PC-9 (cell line): ENCODE measurements around the gene CYP27B1. TPM values are rescaled to one million over a fixed set of nuclear protein-coding genes. Genes with fewer than 3 reads are reported as not detected.

Experiments used
- BruUV-seq: library from RNA; stranded (reverse); fragments of 400-500 nt; replicated peaks from 2 replicates; lab custom pipeline; 2021; lab: Mats Ljungman, UMichigan
- CTCF ChIA-PET: fragments of 300-600 bp; sonication (Branson Sonifier 250); formaldehyde crosslinking; loops from one replicate; lab custom pipeline; 2022; ENCODE audit warnings: antibody characterized with exemption; lab: Charles Lee
- POLR2A ChIA-PET: fragments of 300-600 bp; sonication (Branson Sonifier 250); formaldehyde crosslinking; loops from one replicate; lab custom pipeline; 2022; ENCODE audit warnings: antibody characterized with exemption; ENCODE audit not compliant: unreplicated experiment; lab: Charles Lee
- DNase-seq, 2 experiments: peaks; one replicate each; pipeline versions ENCODE4 v3.0.0 to v3.0.0-alpha.2; 2015 to 2022; ENCODE audit warnings: mixed read lengths in 1 of 2
- H2AFZ ChIP-seq: fragments of 200-600 bp; sonication (generic); 2 replicates; pipeline ENCODE4 v1.8.1; 2017; ENCODE audit warnings: antibody characterized with exemption
- H3F3A ChIP-seq: fragments of 200-600 bp; sonication (generic); 2 replicates; pipeline ENCODE4 v1.8.1; 2017; ENCODE audit warnings: antibody characterized with exemption, mild to moderate bottlenecking, low read depth; ENCODE audit not compliant: insufficient read depth
- H3K27ac ChIP-seq: fragments of 200-600 bp; sonication (generic); 2 replicates; pipeline ENCODE4 v1.6.1; 2016; ENCODE audit warnings: mixed run types
- H3K27me3 ChIP-seq: fragments of 200-600 bp; sonication (generic); 2 replicates; pipeline ENCODE4 v1.6.1; 2016; ENCODE audit warnings: low read depth, mixed run types; ENCODE audit not compliant: insufficient read depth
- H3K36me3 ChIP-seq: fragments of 200-600 bp; sonication (generic); 2 replicates; pipeline ENCODE4 v1.6.1; 2016; ENCODE audit warnings: low read depth, mixed run types
- H3K4me1 ChIP-seq: fragments of 200-600 bp; sonication (generic); replicated peaks from 2 replicates; pipeline ENCODE4 v1.6.1; 2016; ENCODE audit warnings: mixed run types; ENCODE audit not compliant: insufficient read depth
- H3K4me2 ChIP-seq: fragments of 200-600 bp; sonication (generic); 2 replicates; pipeline ENCODE4 v1.6.1; 2017; ENCODE audit warnings: mixed run types
- H3K4me3 ChIP-seq: fragments of 200-600 bp; sonication (generic); 2 replicates; pipeline ENCODE4 v1.6.1; 2016; ENCODE audit warnings: mixed run types
- H3K79me2 ChIP-seq: fragments of 200-600 bp; sonication (generic); 2 replicates; pipeline ENCODE4 v1.6.1; 2017; ENCODE audit warnings: low read depth, mixed run types
- H3K9me2 ChIP-seq: fragments of 200-600 bp; sonication (generic); 2 replicates; pipeline ENCODE4 v1.8.1; 2017; ENCODE audit warnings: mild to moderate bottlenecking; ENCODE audit not compliant: insufficient read depth
- H3K9me3 ChIP-seq: fragments of 200-600 bp; sonication (generic); 2 replicates; pipeline ENCODE4 v1.8.1; 2016; ENCODE audit warnings: low read depth; ENCODE audit not compliant: insufficient read depth
- H4K20me1 ChIP-seq: fragments of 200-600 bp; sonication (generic); 2 replicates; pipeline ENCODE4 v1.8.1; 2017; ENCODE audit not compliant: insufficient read depth
- CTCF ChIP-seq: fragments of 200-600 bp; sonication (generic); conservative IDR thresholded peaks from 2 replicates; pipeline ENCODE4 v1.6.1; 2017; ENCODE audit warnings: mixed run types, antibody characterized with exemption, mild to moderate bottlenecking, moderate library complexity
- EZH2 ChIP-seq: fragments of 200-600 bp; sonication (generic); IDR thresholded peaks from 2 replicates; pipeline ENCODE4 v1.8.0; 2017; ENCODE audit warnings: antibody characterized with exemption, low read depth
- intact Hi-C: fragments of 100-400 bp; cut with micrococcal nuclease; formaldehyde crosslinking; loops from one replicate; pipeline ENCODE4 v1.10.0; 2022; ENCODE audit not compliant: unreplicated experiment
- total RNA-seq: library from RNA; stranded (reverse); gene quantifications from 2 replicates; pipeline ENCODE4 v1.2.3, GENCODE V29; 2021

The CYP27B1 gene
- total RNA-seq, 1 experiment from 2014 or later, result 1.8 TPM

- no peak overlapping the region for H3K4me2 ChIP-seq
- H3F3A ChIP-seq, result peaks cover 10% of the 10 kb centered on the region; the same call in 1 of the 2 replicates
- H3K9me2 ChIP-seq, result no peaks in the 10 kb centered on the region
- no peak overlapping the region for H2AFZ ChIP-seq
- TF ChIP-seq EZH2 (no peak), CTCF (no peak)
- no TSS peak for BruUV-seq
- no peaks in the 10 kb centered on the region for H4K20me1 ChIP-seq
- no peaks in the 10 kb centered on the region for H3K27me3 ChIP-seq
- H3K4me3 ChIP-seq, result no peak overlapping the region
- ChIA-PET CTCF (no interaction called here), POLR2A (interaction anchor here (0.6 kb wide), 1 partner anchor 19 kb away, joined by 5 read pairs; no protein-coding TSS in a partner anchor)
- DNase-seq, result no peak
- H3K9me3 ChIP-seq, result no peaks in the 10 kb centered on the region
- peaks cover 8% of the 10 kb centered on the region; the same call in 1 of the 2 replicates for H3K4me1 ChIP-seq
- H3K79me2 ChIP-seq, result peaks cover 11% of the 10 kb centered on the region
- intact Hi-C loops, result no loop called here
- no peak overlapping the region for H3K27ac ChIP-seq
- H3K36me3 ChIP-seq, result no peaks in the 10 kb centered on the region
Observed at GRCh38 chr12:57777911-57778310, 11.0 kb upstream of the CYP27B1 start.

DNA sequence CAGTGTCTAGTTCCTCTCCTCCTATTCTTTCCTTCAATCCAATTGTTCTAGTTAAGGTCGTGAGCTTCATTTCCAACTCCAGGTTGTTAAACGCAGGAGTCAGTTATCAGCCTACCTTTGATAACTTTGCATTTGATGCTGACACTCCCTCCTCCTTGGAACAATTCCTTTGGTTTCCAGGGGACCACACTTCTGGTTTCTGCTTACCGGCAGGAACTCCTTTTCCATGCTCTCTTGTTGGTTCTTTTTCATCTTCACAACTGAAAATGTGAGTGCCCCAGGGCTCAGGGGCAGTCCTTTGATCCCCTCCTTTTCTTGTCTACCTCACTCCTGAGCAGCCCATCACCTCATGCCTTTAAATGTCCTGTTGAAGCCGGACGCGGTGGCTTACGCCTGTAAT, 10.5 kb upstream of the CYP27B1 start:
- ChIA-PET POLR2A (no interaction called here), CTCF (no interaction called here)
- DNase-seq, result no peak
- Histone ChIP-seq H3K4me3 (no peak overlapping the region), H3K4me2 (no peak overlapping the region), H2AFZ (no peak overlapping the region), H3K27ac (no peak overlapping the region), H3K4me1 (peaks cover 8% of the 10 kb centered on the region; the same call in 1 of the 2 replicates), H3K27me3 (no peaks in the 10 kb centered on the region), H3K9me2 (no peaks in the 10 kb centered on the region), H3F3A (peaks cover 10% of the 10 kb centered on the region; the same call in 1 of the 2 replicates), H4K20me1 (no peaks in the 10 kb centered on the region), H3K79me2 (peaks cover 8% of the 10 kb centered on the region; the same call in 1 of the 2 replicates), H3K9me3 (no peaks in the 10 kb centered on the region), H3K36me3 (no peaks in the 10 kb centered on the region)
- intact Hi-C loops, result no loop called here
- TF ChIP-seq EZH2 (no peak), CTCF (no peak)
- no TSS peak for BruUV-seq

DNA sequence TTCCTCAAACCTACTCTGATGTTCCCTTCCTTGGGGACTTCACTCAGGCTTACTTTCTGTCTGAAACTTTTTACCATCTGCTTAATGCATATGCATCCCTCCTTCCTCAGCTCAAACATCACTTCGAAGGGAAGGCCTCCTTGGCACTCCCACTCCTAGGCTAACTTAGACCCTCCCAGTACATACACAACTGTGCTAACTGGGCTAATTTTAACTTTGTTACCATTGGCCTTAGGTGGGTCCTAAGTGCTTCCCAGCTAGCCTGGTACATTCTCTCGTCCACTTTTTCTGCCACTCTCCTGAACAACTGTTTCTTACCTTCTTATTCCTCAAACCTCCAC, 9.3 kb upstream of the CYP27B1 start:
- Histone ChIP-seq H3K4me2 (no peak overlapping the region), H3K36me3 (no peaks in the 10 kb centered on the region), H4K20me1 (no peaks in the 10 kb centered on the region), H3F3A (peaks cover 3% of the 10 kb centered on the region; the same call in 1 of the 2 replicates), H3K4me1 (peaks cover 8% of the 10 kb centered on the region; the same call in 1 of the 2 replicates), H2AFZ (no peak overlapping the region), H3K9me3 (no peaks in the 10 kb centered on the region), H3K79me2 (peaks cover 11% of the 10 kb centered on the region; the same call in 1 of the 2 replicates), H3K4me3 (no peak overlapping the region), H3K9me2 (no peaks in the 10 kb centered on the region), H3K27me3 (no peaks in the 10 kb centered on the region), H3K27ac (no peak overlapping the region)
- BruUV-seq, result no TSS peak
- TF ChIP-seq EZH2 (no peak), CTCF (no peak)
- POLR2A ChIA-PET, result no interaction called here
- CTCF ChIA-PET, result no interaction called here
- DNase-seq, result no peak
- intact Hi-C loops, result no loop called here
